ENCODE measurements around the gene MDFI. TPM values are rescaled to one million over a fixed set of nuclear protein-coding genes. Genes with fewer than 3 reads are reported as not detected.

The MDFI gene
- total RNA-seq, 1 experiment from 2014 or later: 19.4 TPM

DNA sequence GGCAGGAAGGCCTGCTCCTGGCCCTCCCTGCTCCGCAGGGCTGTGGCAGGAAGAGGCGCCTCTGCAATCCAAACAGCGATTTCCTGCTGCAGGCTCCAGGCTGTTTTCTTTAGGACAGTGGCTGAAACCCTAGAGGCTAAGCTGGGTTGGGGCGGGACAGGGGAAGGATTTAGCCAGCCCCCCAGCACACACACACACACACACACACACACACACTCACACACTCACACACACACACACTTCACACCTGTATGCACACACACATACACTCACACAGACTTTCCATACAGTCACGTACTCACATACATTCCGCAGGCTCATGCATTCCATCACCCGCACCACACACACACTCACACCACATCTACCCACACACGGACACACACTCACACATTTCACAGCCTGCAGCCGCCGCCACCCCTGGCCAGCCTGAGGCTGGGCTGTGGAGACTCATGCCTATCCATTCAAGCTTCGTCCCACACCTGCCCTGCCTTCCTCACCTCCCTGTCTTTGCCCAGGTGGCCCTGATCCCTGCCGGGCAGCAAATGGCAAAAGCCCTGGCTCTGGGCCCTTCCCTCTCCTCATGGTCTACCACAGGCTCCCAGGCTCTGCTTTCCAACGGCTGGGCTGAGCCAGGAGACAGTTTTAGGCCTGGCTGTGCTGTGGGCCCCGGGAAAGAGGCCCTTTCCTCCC, 17.9 kb downstream of the MDFI start:
- CTCF ChIA-PET: no interaction called here
- Histone ChIP-seq H4K20me1 (ENCODE audit: insufficient read depth) (no peaks in the 10 kb centered on the region), H3K27ac (no peak overlapping the region), H3K79me2 (ENCODE audit: low read depth) (no peaks in the 10 kb centered on the region), H3K9me2 (ENCODE audit: insufficient read depth) (no peaks in the 10 kb centered on the region), H3F3A (ENCODE audit: insufficient read depth, low read depth) (peaks cover 7% of the 10 kb centered on the region; the same call in 1 of the 2 replicates), H3K36me3 (ENCODE audit: low read depth) (no peaks in the 10 kb centered on the region), H3K27me3 (ENCODE audit: insufficient read depth, low read depth) (peaks cover 24% of the 10 kb centered on the region), H3K9me3 (ENCODE audit: insufficient read depth, low read depth) (no peaks in the 10 kb centered on the region), H3K4me2 (no peak overlapping the region), H3K4me3 (no peak overlapping the region), H2AFZ (no peak overlapping the region), H3K4me1 (replicated peaks; ENCODE audit: insufficient read depth) (0 out of 2 replicates have a peak, but pooled peaks cover 8% of the 10 kb centered on the region)
- no peak for DNase-seq
- no TSS peak for BruUV-seq (replicated peaks)
- no peak for TF ChIP-seq EZH2 (IDR thresholded peaks at IDR 0.05; ENCODE audit: low read depth)
- TF ChIP-seq, protein P1, sequence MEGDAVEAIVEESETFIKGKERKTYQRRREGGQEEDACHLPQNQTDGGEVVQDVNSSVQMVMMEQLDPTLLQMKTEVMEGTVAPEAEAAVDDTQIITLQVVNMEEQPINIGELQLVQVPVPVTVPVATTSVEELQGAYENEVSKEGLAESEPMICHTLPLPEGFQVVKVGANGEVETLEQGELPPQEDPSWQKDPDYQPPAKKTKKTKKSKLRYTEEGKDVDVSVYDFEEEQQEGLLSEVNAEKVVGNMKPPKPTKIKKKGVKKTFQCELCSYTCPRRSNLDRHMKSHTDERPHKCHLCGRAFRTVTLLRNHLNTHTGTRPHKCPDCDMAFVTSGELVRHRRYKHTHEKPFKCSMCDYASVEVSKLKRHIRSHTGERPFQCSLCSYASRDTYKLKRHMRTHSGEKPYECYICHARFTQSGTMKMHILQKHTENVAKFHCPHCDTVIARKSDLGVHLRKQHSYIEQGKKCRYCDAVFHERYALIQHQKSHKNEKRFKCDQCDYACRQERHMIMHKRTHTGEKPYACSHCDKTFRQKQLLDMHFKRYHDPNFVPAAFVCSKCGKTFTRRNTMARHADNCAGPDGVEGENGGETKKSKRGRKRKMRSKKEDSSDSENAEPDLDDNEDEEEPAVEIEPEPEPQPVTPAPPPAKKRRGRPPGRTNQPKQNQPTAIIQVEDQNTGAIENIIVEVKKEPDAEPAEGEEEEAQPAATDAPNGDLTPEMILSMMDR (conservative IDR thresholded peaks at IDR 0.05): no peak
- intact Hi-C loops (cut with micrococcal nuclease; ENCODE audit: unreplicated experiment): no loop called here
- POLR2A ChIA-PET (ENCODE audit: unreplicated experiment): no interaction called here

DNA sequence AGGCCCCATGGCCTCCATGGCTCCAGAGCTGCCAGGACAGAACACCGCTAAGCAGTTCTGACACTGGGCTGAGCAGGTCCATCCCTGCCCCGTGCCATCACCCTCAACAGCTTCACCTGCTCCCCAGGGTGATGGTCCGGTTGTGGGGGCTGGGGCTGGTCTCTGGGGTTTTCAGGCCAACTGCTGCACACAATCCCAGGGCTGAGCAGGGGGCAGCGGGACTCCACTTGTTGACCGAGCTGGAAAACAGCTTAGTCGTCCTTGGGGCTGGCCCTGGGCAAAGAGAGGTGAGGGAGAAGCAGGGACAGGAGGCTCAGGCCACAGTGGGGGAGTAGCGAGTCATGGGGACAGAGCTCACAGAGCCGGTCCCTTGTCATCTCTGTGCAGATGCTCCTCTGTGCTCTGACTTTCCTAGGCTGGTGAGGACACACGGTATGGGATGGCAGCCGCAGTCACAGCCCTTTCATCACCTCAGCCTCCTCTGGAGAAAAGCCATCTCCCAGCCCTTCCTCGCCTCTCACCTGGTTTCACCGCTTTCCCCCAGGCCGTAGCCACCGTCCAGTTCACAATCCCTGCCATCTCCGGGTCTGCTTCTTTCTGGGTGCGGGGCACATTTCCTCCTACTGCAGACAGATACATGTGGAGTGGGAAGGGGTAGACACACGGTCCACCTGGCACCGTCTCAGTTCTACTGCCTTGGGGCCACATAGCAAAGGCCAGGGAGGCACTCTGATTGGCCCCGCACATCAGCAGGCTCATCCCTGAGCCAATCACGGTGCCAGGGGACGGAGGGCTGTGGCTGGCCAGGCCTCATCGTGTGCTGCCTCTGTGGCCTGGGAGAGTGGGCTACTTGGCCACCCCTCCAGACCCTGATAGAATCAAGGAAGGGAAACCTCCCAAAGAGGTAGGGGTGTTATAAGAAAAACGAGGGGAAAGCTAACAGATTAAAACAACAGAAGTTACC, 19.1 kb downstream of the MDFI start:
- H3K27me3 ChIP-seq (ENCODE audit: insufficient read depth, low read depth): peaks cover 37% of the 10 kb centered on the region
- CTCF ChIA-PET: interaction anchor here (0.6 kb wide), 2 partner anchors 25 to 554 kb away, joined by 3 to 7 read pairs; no protein-coding TSS in a partner anchor
- H3K27ac ChIP-seq: no peak overlapping the region
- POLR2A ChIA-PET (ENCODE audit: unreplicated experiment): no interaction called here
- no peak for DNase-seq
- H3K36me3 ChIP-seq (ENCODE audit: low read depth): no peaks in the 10 kb centered on the region
- peaks cover 4% of the 10 kb centered on the region; the same call in 1 of the 2 replicates for H3F3A ChIP-seq (ENCODE audit: insufficient read depth, low read depth)
- BruUV-seq (replicated peaks): no TSS peak
- no peaks in the 10 kb centered on the region for H3K9me3 ChIP-seq (ENCODE audit: insufficient read depth, low read depth)
- no peaks in the 10 kb centered on the region; the same call in 1 of the 2 replicates for H3K9me2 ChIP-seq (ENCODE audit: insufficient read depth)
- no peak overlapping the region for H2AFZ ChIP-seq
- TF ChIP-seq EZH2 (IDR thresholded peaks at IDR 0.05; ENCODE audit: low read depth): no peak
- TF ChIP-seq, protein P1 (conservative IDR thresholded peaks at IDR 0.05): no peak
- no peaks in the 10 kb centered on the region for H4K20me1 ChIP-seq (ENCODE audit: insufficient read depth)
- H3K4me1 ChIP-seq (replicated peaks; ENCODE audit: insufficient read depth): 0 out of 2 replicates have a peak, but pooled peaks cover 8% of the 10 kb centered on the region
- no peak overlapping the region for H3K4me3 ChIP-seq
- H3K4me2 ChIP-seq: no peak overlapping the region
- intact Hi-C loops (cut with micrococcal nuclease; ENCODE audit: unreplicated experiment): no loop called here
- no peaks in the 10 kb centered on the region for H3K79me2 ChIP-seq (ENCODE audit: low read depth)

DNA sequence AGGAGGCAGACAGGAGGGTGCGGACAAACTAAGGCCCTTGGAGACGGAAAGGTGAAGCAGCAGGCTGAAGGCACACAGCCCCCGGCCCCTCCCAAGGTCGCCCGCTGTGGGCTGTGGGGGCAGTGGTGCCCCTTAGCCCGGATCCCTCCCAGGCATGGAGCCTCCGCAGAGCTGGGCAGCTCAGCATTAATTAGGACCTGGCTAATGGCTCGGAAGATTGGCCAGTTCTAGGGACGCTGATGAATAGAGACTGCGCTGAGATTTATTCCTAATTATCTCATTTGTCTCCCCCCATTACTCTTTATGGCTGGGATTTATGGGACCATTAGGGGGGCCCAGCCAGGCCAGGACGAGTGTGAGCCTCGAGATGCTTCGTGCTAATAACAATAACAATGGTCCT, 20.4 kb downstream of the MDFI start:
- ChIA-PET POLR2A (ENCODE audit: unreplicated experiment) (no interaction called here), CTCF (no interaction called here)
- Histone ChIP-seq H3K4me1 (replicated peaks; ENCODE audit: insufficient read depth) (no peaks in the 10 kb centered on the region), H2AFZ (no peak overlapping the region), H3K27me3 (ENCODE audit: insufficient read depth, low read depth) (peaks cover 48% of the 10 kb centered on the region), H3K79me2 (ENCODE audit: low read depth) (no peaks in the 10 kb centered on the region), H3K9me3 (ENCODE audit: insufficient read depth, low read depth) (no peaks in the 10 kb centered on the region), H3K4me3 (no peak overlapping the region), H3K27ac (no peak overlapping the region), H3F3A (ENCODE audit: insufficient read depth, low read depth) (no peaks in the 10 kb centered on the region), H3K4me2 (no peak overlapping the region), H3K9me2 (ENCODE audit: insufficient read depth) (no peaks in the 10 kb centered on the region; the same call in 1 of the 2 replicates), H4K20me1 (ENCODE audit: insufficient read depth) (no peaks in the 10 kb centered on the region), H3K36me3 (ENCODE audit: low read depth) (no peaks in the 10 kb centered on the region)
- intact Hi-C loops (cut with micrococcal nuclease; ENCODE audit: unreplicated experiment): no loop called here
- no peak for DNase-seq
- no TSS peak for BruUV-seq (replicated peaks)
- TF ChIP-seq, protein P1 (conservative IDR thresholded peaks at IDR 0.05): no peak
- TF ChIP-seq EZH2 (IDR thresholded peaks at IDR 0.05; ENCODE audit: low read depth): no peak

Data from PC-9 (cell line).